ENCODE measurements around the gene CDK5RAP2.

DNA sequence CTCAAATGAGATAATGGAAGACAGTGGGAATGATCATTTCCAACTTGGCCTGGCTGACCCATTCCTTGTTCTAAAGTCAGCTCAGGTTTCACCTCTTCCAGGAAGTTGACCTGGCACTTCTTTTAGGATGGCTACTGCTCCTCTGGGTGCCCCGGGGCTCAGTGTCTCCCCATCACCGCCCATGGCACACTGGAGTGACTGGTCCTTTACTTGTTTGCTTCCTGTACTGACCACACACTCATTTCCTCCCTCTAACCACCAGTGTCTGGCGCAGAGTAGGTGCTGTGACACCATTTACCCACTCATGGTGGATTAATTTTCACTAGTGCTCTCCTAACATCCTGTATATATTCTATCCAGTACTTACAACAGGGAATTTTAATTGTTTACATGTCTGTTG lies 183.5 kb downstream of the CDK5RAP2 start:
- TF ChIP-seq EZH2 (IDR thresholded peaks at IDR 0.05; ENCODE audit: insufficient read depth, poor library complexity, severe bottlenecking) (no peak), EZH2phosphoT487 (IDR thresholded peaks at IDR 0.05; ENCODE audit: insufficient read depth, low read depth) (no peak)
